GM12875 (cell line): ENCODE measurements around the gene GALNT5.

Experiments
- H3K4me3 ChIP-seq: one replicate; pipeline ENCODE4 v1.5.1; 2011; ENCODE audit warnings: low read depth, low read length, control low read depth
- CTCF ChIP-seq: IDR thresholded peaks from 2 replicates; pipeline ENCODE4 v1.5.1; 2011; ENCODE audit warnings: low read depth, mild to moderate bottlenecking, control low read depth, inconsistent platforms, low read length, moderate library complexity, borderline replicate concordance; ENCODE audit not compliant: insufficient read depth

Gene GALNT5

GRCh38 chr2:157291018-157291417, 33.5 kb downstream of the GALNT5 start:
- H3K4me3 ChIP-seq, result no peak overlapping the region
- no peak for TF ChIP-seq CTCF

- no peak for TF ChIP-seq CTCF
Observed at GRCh38 chr2:157292853-157293252, 35.3 kb downstream of the GALNT5 start.

DNA sequence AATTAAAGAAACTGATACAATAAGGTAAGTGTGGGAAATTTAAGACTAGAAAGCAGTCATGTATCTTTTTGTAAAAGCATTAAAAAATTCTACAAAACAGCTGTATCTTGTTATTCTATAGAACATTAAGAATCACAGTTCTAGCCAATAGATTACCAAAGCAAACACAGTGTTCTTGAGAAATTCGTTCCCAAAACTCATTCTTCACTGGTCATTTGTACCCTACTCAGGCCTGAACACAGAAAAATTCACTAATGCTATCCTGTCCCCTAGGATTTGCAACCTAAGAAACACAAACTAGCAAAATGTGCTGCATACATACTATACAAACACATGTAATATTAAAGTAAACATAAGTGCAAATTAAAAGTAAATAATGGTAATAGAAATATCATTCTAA, 39.0 kb downstream of the GALNT5 start:
- no peak for TF ChIP-seq CTCF
- no peak overlapping the region for H3K4me3 ChIP-seq

More at GRCh38 chr2:157292853-157293252, 35.3 kb downstream of the GALNT5 start:
- H3K4me3 ChIP-seq, result no peak overlapping the region

- H3K4me3 ChIP-seq, result no peak overlapping the region
- no peak for TF ChIP-seq CTCF
Observed at GRCh38 chr2:157296958-157297357, 39.5 kb downstream of the GALNT5 start.

DNA sequence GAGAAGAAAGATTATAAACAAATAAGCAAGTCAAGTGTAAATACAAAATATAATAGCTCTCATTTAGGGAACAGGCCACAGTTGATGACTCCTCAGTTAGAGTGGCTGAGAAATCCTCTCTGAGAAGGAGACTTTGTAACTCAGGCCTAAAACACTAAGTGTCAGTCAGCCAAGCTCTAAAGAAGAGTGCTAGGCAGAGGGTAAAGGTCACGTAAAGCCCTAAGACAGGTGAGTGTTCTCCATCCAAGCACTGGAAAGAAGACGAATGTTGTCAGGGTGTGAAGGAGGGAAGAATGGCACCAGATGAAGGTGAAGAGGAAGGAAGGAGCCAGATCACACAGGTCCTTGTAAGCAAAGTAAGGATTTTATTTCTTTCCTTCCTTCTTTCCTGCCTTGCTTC, 43.8 kb downstream of the GALNT5 start:
- H3K4me3 ChIP-seq, result no peak overlapping the region
- TF ChIP-seq CTCF, result no peak

- peak; percentile 44; the same call in 1 of the 2 replicates for TF ChIP-seq CTCF
- H3K4me3 ChIP-seq, result no peak overlapping the region
Observed at GRCh38 chr2:157302492-157303099, 45.1 kb downstream of the GALNT5 start.

- H3K4me3 ChIP-seq, result no peak overlapping the region
- TF ChIP-seq CTCF, result no peak
Observed at GRCh38 chr2:157303612-157304011, 46.1 kb downstream of the GALNT5 start.
